Kidney capillary endothelial cell (primary cell): ENCODE measurements around the gene IRF6.
"Not testable (repeated sequence)": the region's sequence is repeated elsewhere in the genome, so short reads cannot be mapped to it uniquely, and the experiment has no call there.

Source experiments
- DNase-seq: peaks from one replicate; pipeline ENCODE4 v3.0.0-alpha.2; 2018; ENCODE audit warnings: low spot score

Gene IRF6

GRCh38 chr1:209823143-209824041 lies 17.4 kb upstream of the IRF6 start:
- DNase-seq: peak; percentile 96

- no peak for DNase-seq
These were observed 16.8 kb upstream of the IRF6 start for GRCh38 chr1:209822706-209823105.

DNA sequence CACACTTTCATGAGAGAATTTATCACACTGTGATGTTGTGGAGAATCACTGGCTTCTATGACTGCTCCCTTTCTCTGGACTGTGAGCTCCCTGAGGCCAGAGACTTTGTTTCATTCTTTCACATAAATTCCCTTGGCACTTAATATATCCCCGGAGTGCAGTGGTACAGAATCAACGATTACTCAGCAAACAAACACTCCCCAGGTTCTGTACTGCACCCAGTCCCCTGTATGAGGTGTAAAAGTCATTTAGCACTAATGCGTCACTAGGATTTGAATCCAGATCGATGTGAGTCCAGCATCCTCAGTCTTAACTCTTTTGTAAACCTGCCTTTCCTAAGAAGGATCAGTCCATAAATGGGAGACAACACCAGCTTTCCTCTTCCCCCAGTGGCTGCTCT lies 15.0 kb upstream of the IRF6 start:
- DNase-seq: no peak

- no peak for DNase-seq
These were observed 13.1 kb upstream of the IRF6 start for GRCh38 chr1:209819058-209819457.

DNA sequence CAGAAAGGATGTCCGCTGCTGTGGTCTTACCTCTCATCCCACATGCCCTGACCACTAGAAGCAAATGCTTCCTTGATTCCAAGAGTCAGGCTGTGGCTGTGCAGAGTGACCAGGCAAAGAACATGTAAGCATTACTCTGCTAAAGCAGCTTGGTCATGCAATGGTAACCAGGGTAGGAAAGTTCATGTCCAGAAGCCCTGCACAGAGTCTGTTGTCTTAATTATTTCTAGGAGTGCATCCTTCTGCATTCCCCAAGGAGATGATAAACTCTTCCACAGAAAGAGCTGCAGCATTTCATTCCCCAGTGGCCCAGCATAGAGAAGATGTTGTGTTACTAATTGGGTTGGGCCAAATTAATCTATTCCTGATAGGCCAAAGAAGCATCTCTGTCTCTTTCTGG lies 11.7 kb upstream of the IRF6 start:
- DNase-seq: no peak

- DNase-seq: no peak
These were observed 11.0 kb upstream of the IRF6 start for GRCh38 chr1:209816923-209817322.

DNA sequence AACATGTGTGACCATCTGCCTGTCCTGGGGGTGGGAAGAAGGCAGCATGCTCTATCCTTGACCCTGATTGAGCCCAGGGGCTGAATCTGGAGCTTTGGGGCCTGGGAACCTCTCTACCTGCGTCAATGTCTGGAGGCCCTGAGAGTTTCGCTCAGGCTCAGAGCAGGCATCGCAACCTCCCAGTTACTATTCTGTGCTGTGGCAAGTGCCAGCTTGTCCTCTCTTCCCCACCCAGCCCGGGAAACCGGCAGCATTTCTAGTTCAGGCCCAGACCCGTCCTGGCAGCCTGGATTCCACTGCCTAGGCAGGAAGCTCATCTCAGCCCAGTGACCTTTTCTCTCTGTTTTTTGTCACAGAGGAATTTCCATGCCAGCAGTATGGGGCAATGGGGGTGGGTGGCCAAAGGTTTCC lies 10.0 kb upstream of the IRF6 start:
- no peak for DNase-seq

- no peak for DNase-seq
These were observed 9.5 kb upstream of the IRF6 start for GRCh38 chr1:209815490-209815889.

- DNase-seq: no peak
These were observed 8.0 kb upstream of the IRF6 start for GRCh38 chr1:209813902-209814301.

DNA sequence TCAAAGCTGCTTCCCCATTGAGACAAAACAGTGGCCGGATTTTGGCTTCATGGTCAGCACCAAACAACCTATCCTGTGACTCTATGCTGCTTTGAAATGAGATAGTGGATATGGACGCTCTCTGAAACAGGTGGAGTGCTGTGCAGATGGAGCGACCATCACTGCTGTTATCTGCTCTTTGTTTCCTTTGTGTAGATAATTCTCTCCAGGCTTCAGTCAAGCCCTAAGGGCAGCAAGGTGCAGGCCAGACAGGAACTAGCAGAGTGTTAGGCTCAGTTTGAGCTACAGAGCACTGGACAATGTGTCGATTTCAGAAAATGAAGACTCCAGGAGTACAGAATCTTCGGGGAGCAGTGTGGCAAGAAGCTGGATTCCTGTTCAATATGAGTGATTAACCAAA lies 4.8 kb upstream of the IRF6 start:
- DNase-seq: no peak

DNA sequence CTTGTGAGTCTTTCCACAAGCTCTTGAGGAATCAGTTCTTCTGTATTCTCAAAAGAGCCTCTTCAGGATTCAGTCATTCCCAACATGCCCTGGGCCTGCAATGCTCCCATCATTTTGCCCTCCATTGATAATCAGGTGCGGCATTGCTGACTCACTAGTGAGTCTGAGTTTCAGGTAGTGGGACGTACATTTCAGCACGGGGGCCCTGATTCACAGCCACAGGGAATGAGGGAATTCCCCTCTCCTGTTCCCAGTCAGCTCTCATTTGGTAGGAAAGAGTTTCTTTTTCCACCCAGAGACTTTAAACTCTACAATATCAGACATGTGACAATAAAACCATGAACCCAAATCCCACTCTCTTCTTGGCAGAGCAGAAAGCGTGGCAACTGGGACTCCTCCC lies 3.7 kb upstream of the IRF6 start:
- DNase-seq: no peak

DNA sequence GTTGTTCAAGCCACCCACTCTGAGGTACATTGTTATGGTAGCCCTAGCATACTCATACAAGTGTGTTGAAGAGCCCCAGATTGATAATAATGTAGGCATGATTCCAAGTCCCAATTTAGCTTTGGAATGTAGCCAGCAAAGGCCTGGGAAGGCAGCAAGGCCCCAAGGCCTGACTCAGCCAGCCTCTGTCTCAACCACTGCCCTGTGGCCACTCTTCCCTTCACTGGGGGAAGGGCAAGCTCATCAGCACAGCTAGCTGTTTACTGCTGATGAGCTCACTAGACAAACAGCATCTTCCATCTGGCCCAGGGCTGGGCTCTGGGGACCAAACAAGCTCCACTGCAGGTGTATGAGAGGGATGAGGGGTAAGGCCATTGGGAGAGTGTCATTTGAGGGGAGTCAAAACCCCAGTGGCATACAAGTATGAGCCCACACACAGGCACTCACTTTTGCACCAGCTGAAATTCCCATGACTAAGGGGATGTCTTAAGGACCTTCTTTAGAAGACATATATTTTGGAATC lies 2.2 kb upstream of the IRF6 start:
- DNase-seq: peak; percentile 97

- no peak for DNase-seq
These were observed 1.6 kb upstream of the IRF6 start for GRCh38 chr1:209807509-209807908.

- no peak for DNase-seq
These were observed 581 bp downstream of the IRF6 start for GRCh38 chr1:209805341-209805781.

DNA sequence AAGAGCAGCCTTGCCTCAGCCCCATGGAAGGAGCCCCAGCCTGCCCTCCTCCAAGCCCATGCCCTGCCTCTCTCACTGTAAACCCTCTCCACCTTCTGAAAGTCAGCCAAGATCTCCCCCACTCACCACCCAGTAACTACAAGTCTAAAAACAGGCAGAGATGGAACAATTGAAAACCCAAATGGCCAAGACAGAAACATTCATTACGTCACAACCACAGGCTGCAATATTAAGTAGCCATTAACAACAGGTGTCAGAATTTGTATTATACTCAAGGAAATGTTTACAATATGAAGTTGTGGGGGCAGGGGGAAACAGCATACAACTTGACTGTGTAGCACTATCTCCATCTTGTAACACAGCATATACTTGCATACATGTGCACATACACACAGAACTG lies 2.4 kb downstream of the IRF6 start:
- no peak for DNase-seq

GRCh38 chr1:209802780-209803152 lies 3.2 kb downstream of the IRF6 start:
- DNase-seq: no peak

DNA sequence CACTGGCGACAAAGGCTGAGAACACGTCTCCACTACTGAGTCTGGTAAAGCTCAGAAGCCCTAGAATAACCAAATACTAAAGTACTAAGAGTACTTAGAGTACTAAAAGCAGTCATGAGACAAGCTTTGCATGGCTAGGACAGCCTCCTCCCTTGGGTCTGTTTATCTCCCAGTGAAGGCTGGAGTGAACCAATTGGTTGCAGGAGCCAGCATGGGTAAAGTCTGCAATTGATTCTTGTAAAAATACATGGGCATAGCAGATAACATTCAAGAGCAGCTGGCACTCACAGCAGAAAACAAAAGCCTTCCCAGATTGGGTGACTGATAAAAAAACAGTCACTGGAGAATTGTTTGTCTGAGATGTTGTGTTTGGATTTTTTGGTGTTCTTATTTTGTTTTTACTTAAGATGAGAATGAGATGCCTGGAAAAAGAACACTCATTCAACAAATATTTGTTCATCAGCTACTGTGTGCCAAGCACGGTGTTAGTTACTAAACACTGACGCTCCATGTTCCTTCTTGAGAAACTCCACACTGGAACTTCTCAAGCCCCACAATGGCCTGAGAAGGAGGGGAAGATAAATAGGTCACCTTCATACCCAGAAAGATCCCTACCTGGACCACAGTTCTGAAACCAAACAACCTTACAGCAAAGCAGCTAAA lies 3.7 kb downstream of the IRF6 start:
- no peak for DNase-seq

DNA sequence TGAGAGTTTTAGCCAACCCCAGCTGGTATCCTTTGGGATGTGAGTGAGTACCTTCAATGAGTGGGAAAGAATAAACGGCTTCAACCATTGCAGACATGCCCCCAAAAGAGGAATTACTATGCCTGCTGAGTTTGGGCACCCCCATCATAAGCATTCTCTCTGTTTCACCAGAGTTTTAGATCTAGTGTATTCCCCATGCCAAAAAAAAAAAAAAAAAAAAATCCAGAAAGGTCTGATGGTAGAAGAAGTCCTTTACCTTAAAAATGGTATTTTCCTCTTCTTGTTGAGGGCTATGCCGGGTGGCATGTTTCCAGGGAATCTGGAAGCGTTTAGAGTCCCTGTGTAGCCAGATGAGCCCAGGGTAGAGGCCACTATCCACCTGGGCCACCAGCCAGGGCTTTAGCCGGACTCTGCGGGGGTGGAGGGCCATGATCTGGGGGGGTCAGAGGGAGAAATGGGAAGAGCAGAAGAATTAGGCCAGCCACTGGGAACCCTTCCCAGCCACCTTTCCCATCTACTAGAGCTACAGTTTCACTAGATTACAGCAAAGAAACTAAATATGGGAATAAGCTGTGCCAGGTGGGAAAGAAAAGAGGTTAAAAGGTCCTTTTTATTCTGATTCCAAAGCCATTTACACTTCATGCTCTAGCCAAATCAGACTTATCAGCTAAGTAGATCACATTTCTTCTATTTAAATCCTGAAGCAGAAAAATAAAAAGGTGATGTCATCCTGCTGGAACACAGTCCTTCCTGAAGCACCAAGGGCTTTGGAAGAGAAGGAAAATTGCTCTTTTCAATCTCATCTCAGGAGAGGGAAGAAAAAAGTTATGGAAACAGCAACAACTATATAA lies 4.7 kb downstream of the IRF6 start:
- DNase-seq: no peak

GRCh38 chr1:209797978-209798639 lies 7.8 kb downstream of the IRF6 start:
- no peak for DNase-seq

GRCh38 chr1:209793711-209794110 lies 12.2 kb downstream of the IRF6 start:
- DNase-seq: not testable (repeated sequence)

DNA sequence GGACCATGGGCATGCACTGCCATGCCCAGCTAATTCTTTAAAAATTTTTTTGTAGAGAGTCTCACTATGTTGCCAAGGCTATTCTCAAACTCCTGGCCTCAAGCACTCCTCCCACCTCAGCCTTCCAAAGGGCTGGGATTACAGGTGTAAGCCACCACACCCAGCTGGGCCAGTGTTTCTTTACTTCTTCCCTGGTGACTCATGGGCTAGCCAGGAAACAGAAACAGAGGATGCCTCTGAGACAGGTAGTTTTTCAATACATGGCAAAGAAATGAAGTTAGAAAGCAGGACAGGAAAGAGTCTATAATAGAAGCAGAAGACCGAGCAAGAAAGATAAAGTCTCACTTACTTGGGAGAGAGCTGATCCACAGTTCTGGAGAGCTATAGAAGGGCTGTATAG lies 14.0 kb downstream of the IRF6 start:
- no peak for DNase-seq
